Endothelial cell of umbilical vein (primary cell): ENCODE measurements around the gene SDF2. TPM values are rescaled to one million over a fixed set of nuclear protein-coding genes. Genes with fewer than 3 reads are reported as not detected.

Source experiments
- BruUV-seq: library from RNA; stranded (reverse); fragments of 400-500 nt; replicated peaks from 2 replicates; lab custom pipeline; 2021; lab: Mats Ljungman, UMichigan
- CTCF ChIA-PET: fragments of 300-600, 350-600 bp; sonication (Branson Sonifier 250); formaldehyde crosslinking; loops from one replicate; lab custom pipeline; 2021; ENCODE audit warnings: antibody characterized with exemption, inconsistent platforms; lab: Charles Lee
- POLR2A ChIA-PET: fragments of 300-600, 350-600 bp; sonication (Branson Sonifier 250); formaldehyde crosslinking; loops from one replicate; lab custom pipeline; 2021; ENCODE audit warnings: antibody characterized with exemption, inconsistent platforms; lab: Charles Lee
- DNase-seq: peaks from one replicate; pipeline ENCODE4 v3.0.0-alpha.2; 2011; ENCODE audit warnings: low read depth, low spot score
- FAIRE-seq: peaks from 2 replicates; lab custom pipeline; 2011; peaks lifted over from hg19 to GRCh38; lab: Jason Lieb, UNC
- H2AFZ ChIP-seq: 2 replicates; pipeline ENCODE4 v1.6.0; 2012; ENCODE audit warnings: low read depth, low read length, control low read depth, inconsistent platforms
- H3K27ac ChIP-seq: 2 replicates; pipeline ENCODE4 v1.5.1; 2011; ENCODE audit warnings: low read depth, mild to moderate bottlenecking, control low read depth, low read length, moderate library complexity; ENCODE audit not compliant: insufficient read depth
- H3K27me3 ChIP-seq, 2 experiments: 2 replicates each; pipeline versions ENCODE4 v1.6.0 to v1.6.1; 2011; ENCODE audit warnings: low read length in 2 of 2, mixed read lengths in 1 of 2; ENCODE audit not compliant: control insufficient read depth in 2 of 2, insufficient read depth in 2 of 2
- H3K36me3 ChIP-seq, 2 experiments: 2 replicates in 1 of 2; 3 replicates in 1 of 2; pipeline ENCODE4 v1.5.1; 2011; ENCODE audit warnings: low read length in 2 of 2, mild to moderate bottlenecking in 1 of 2, moderate library complexity in 1 of 2; ENCODE audit not compliant: control insufficient read depth in 2 of 2, insufficient read depth in 2 of 2; ENCODE audit errors: extremely low read depth in 1 of 2
- H3K4me1 ChIP-seq: 3 replicates; pipeline ENCODE4 v1.5.1; 2011; ENCODE audit warnings: mild to moderate bottlenecking, low read length; ENCODE audit not compliant: control insufficient read depth, insufficient read depth; ENCODE audit errors: extremely low read depth
- H3K4me2 ChIP-seq: 2 replicates; pipeline ENCODE4 v1.6.1; 2011; ENCODE audit warnings: low read length, control low read depth, mixed read lengths; ENCODE audit not compliant: insufficient read depth
- H3K4me3 ChIP-seq, 3 experiments: fragments of 200-600 bp in 1 of 3; sonication (generic), shearing (Covaris generic) in 1 of 3; replicated peaks in 1 of 3; 2 replicates each; pipeline ENCODE4 v1.5.1; 2011 to 2016; ENCODE audit warnings: control low read depth in 3 of 3, low read length in 3 of 3, mild to moderate bottlenecking in 2 of 3, inconsistent platforms in 1 of 3, low read depth in 1 of 3, moderate library complexity in 1 of 3; ENCODE audit not compliant: insufficient read depth in 1 of 3
- H3K79me2 ChIP-seq: 2 replicates; pipeline ENCODE4 v1.6.0; 2012; ENCODE audit warnings: low read length, inconsistent platforms; ENCODE audit not compliant: control insufficient read depth, insufficient read depth
- H3K9ac ChIP-seq: replicated peaks from 2 replicates; pipeline ENCODE3; 2011; ENCODE audit warnings: low read length, control low read depth; ENCODE audit not compliant: insufficient read depth; ENCODE audit errors: extremely low read depth
- H3K9me1 ChIP-seq: replicated peaks from 3 replicates; pipeline ENCODE4 v1.6.0; 2011; ENCODE audit warnings: mild to moderate bottlenecking, low read length; ENCODE audit not compliant: control insufficient read depth, insufficient read depth; ENCODE audit errors: extremely low read depth
- H3K9me3 ChIP-seq: replicated peaks from 2 replicates; pipeline ENCODE4 v1.5.1; 2012; ENCODE audit warnings: low read length, inconsistent platforms; ENCODE audit not compliant: control insufficient read depth, insufficient read depth
- H4K20me1 ChIP-seq: replicated peaks from 2 replicates; pipeline ENCODE3; 2011; ENCODE audit warnings: mild to moderate bottlenecking, low read length; ENCODE audit not compliant: control insufficient read depth, insufficient read depth; ENCODE audit errors: extremely low read depth
- CTCF ChIP-seq, 2 donors: IDR thresholded peaks; 1 replicate in 1 of 2; 2 replicates in 1 of 2; pipeline ENCODE4 v1.5.1; 2011; ENCODE audit warnings: low read length in 2 of 2, mild to moderate bottlenecking in 2 of 2, moderate library complexity in 2 of 2, control low read depth in 1 of 2, inconsistent platforms in 1 of 2, low read depth in 1 of 2; ENCODE audit not compliant: insufficient read depth in 1 of 2; ENCODE audit errors: extremely low read depth in 1 of 2
- EZH2 ChIP-seq: IDR thresholded peaks from 2 replicates; pipeline ENCODE4 v1.6.1; 2012; ENCODE audit warnings: borderline replicate concordance, low read depth, mild to moderate bottlenecking, moderate library complexity, low read length, inconsistent platforms; ENCODE audit not compliant: severe bottlenecking
- FOS ChIP-seq: IDR thresholded peaks from 2 replicates; pipeline ENCODE4 v1.6.1; 2011; ENCODE audit warnings: mild to moderate bottlenecking, low read length, moderate library complexity, borderline replicate concordance; ENCODE audit not compliant: insufficient read depth
- GATA2 ChIP-seq: IDR thresholded peaks from 2 replicates; pipeline ENCODE4 v1.7.0; 2011; ENCODE audit warnings: low read depth, mild to moderate bottlenecking, moderate library complexity, mixed read lengths, low read length; ENCODE audit not compliant: insufficient read length, insufficient read depth
- JUN ChIP-seq: IDR thresholded peaks from 2 replicates; pipeline ENCODE4 v1.6.1; 2011; ENCODE audit warnings: borderline replicate concordance, low read depth; ENCODE audit not compliant: insufficient read length, insufficient read depth
- MYC ChIP-seq: IDR thresholded peaks from one replicate; pipeline ENCODE4 v1.6.1; 2011; ENCODE audit warnings: mild to moderate bottlenecking, low read depth, low read length
- POLR2A ChIP-seq: IDR thresholded peaks from 2 replicates; pipeline ENCODE4 v1.6.1; 2012; ENCODE audit warnings: low read depth, mild to moderate bottlenecking, control low read depth, low read length
- POLR2AphosphoS5 ChIP-seq: IDR thresholded peaks from 2 replicates; pipeline ENCODE4 v1.6.1; 2012; ENCODE audit warnings: low read depth, mild to moderate bottlenecking, control low read depth, low read length, moderate library complexity; ENCODE audit not compliant: insufficient read depth
- dilution Hi-C: fragments of 300-500 bp; cut with MboI; formaldehyde crosslinking; loops from one replicate; pipeline ENCODE4 v1.15.0; 2019; ENCODE audit warnings: low sequenced_read_pairs; ENCODE audit not compliant: extremely low pct_ligation_motif_present
- intact Hi-C: fragments of 100-400 bp; cut with micrococcal nuclease; formaldehyde crosslinking; loops from one replicate; pipeline ENCODE4 v1.10.0; 2022
- polyA plus RNA-seq, 4 experiments: library from polyadenylated mRNA; depleted of rRNA in 3 of 4; stranded (reverse) in 3 of 4; unstranded in 1 of 4; fragments of >200 nt; gene quantifications; 2 replicates each; pipeline versions ENCODE4 v1.2.1 to v1.2.3, GENCODE V29; 2011 to 2012; ENCODE audit warnings: missing spikeins in 1 of 4
- total RNA-seq: library from RNA; stranded (reverse); gene quantifications from 2 replicates; pipeline ENCODE4 v1.2.3, GENCODE V29; 2021
- TF ChIP-seq, protein P1 (sequence below): IDR thresholded peaks from 2 replicates; pipeline ENCODE4 v1.6.1; 2011; ENCODE audit not compliant: insufficient read depth, insufficient read length

The SDF2 gene
- total and polyA plus RNA-seq, 2 donors (not counting 3 experiments of a cell fraction or from before 2014, with no cell fraction given), result 52.6 to 77.9 TPM

DNA sequence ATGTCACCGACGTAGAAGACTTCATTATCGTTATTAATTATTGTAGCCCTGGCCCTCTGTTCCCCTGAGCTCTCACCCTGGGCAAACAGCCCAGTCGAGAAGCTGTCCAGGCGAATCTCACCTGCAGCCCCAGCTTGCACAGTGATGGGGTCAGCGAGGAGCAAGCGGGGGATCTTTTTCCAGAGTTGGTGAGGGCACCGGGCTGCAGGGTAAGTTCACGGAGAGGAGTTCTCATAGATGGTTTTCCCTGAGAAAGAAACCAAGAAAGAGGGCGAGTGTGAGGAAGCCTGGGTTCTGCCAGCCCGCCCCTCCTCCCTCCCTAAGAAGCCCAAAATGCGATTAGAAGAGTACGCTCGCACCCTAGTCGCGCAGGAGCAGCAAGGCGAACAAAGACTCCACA lies 63.3 kb downstream of the SDF2 start:
- intact Hi-C loops (loop anchor here (2.0 kb wide), 1 partner anchor 22 kb away; the partner anchor contains the start of gene ALDOC), dilution Hi-C loops (no loop called here)
- TSS peak; percentile 41 for BruUV-seq
- H3K27ac ChIP-seq, result peak overlapping the region; percentile 95
- no peaks in the 10 kb centered on the region for H3K9me3 ChIP-seq
- DNase-seq (no peak), FAIRE-seq (no peak)
- peak overlapping the region; percentile 78 for H3K4me2 ChIP-seq
- no peaks in the 10 kb centered on the region for H4K20me1 ChIP-seq
- TF ChIP-seq GATA2, result no peak
- no peak for TF ChIP-seq MYC
- TF ChIP-seq POLR2A, result no peak
- no peak for TF ChIP-seq EZH2
- TF ChIP-seq POLR2AphosphoS5, result no peak
- TF ChIP-seq, protein P1, sequence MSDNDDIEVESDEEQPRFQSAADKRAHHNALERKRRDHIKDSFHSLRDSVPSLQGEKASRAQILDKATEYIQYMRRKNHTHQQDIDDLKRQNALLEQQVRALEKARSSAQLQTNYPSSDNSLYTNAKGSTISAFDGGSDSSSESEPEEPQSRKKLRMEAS, result no peak
- TF ChIP-seq FOS, result no peak
- TF ChIP-seq CTCF (IDR thresholded peaks at IDR 0.05; ENCODE audit: extremely low read depth in 1 of 2, insufficient read depth in 1 of 2, low read depth in 1 of 2, low read length in 2 of 2), result no peak
- TF ChIP-seq JUN, result no peak
- POLR2A ChIA-PET, result no interaction called here
- CTCF ChIA-PET, result interaction anchor here (1.9 kb wide), 1 partner anchor 49 kb away, joined by 6 read pairs; no protein-coding TSS in a partner anchor
- H2AFZ ChIP-seq, result peak overlapping the region; percentile 92
- peak overlapping the region; percentile 94 for H3K9ac ChIP-seq
- H3K4me3 ChIP-seq, result peak overlapping the region; percentile 61 to 90 (median 68)
- peaks cover 14% of the 10 kb centered on the region for H3K79me2 ChIP-seq
- peaks cover 18% of the 10 kb centered on the region for H3K4me1 ChIP-seq
- H3K9me1 ChIP-seq, result no peaks in the 10 kb centered on the region
- no peaks in the 10 kb centered on the region for H3K27me3 ChIP-seq
- no peaks in the 10 kb centered on the region for H3K36me3 ChIP-seq

Other genes starting within 250 kb of the SDF2 start
- gene SLC13A2, start 188.3 kb downstream of the SDF2 start, total RNA-seq, result not detected in 2 replicates
- not detected in 2 replicates for gene SLC13A2, start 188.3 kb downstream of the SDF2 start, polyA plus RNA-seq
- not detected in 2 replicates for gene FOXN1, start 155.6 kb downstream of the SDF2 start, total RNA-seq
- gene FOXN1, start 155.6 kb downstream of the SDF2 start, polyA plus RNA-seq, result not detected in 2 replicates
- 26.3 and 28.1 TPM in 2 replicates for gene UNC119, start 109.3 kb downstream of the SDF2 start, total RNA-seq
- gene UNC119, start 109.3 kb downstream of the SDF2 start, polyA plus RNA-seq, result 67.8 and 76.9 TPM in 2 replicates
- 68.6 and 71.3 TPM in 2 replicates for gene PIGS, start 90.4 kb downstream of the SDF2 start, total RNA-seq
- gene PIGS, start 90.4 kb downstream of the SDF2 start, polyA plus RNA-seq, result 110 and 111 TPM in 2 replicates
- gene ALDOC, start 85.0 kb downstream of the SDF2 start, total RNA-seq, result 7.2 and 9.0 TPM in 2 replicates
- gene ALDOC, start 85.0 kb downstream of the SDF2 start, polyA plus RNA-seq, result 18.9 and 20.3 TPM in 2 replicates
- 85.4 and 90.6 TPM in 2 replicates for gene SPAG5, start 62.9 kb downstream of the SDF2 start, total RNA-seq
- 25.9 and 31.7 TPM in 2 replicates for gene SPAG5, start 62.9 kb downstream of the SDF2 start, polyA plus RNA-seq
- gene RSKR, start 47.7 kb downstream of the SDF2 start, total RNA-seq, result 19.9 and 20.1 TPM in 2 replicates
- 10.0 and 10.5 TPM in 2 replicates for gene RSKR, start 47.7 kb downstream of the SDF2 start, polyA plus RNA-seq
- 164 and 165 TPM in 2 replicates for gene BLTP2, start 16.7 kb downstream of the SDF2 start, total RNA-seq
- gene BLTP2, start 16.7 kb downstream of the SDF2 start, polyA plus RNA-seq, result 91.4 and 119 TPM in 2 replicates
- gene SUPT6H, start 299 bp upstream of the SDF2 start, total RNA-seq, result 70.4 and 79.2 TPM in 2 replicates
- gene SUPT6H, start 299 bp upstream of the SDF2 start, polyA plus RNA-seq, result 33.9 and 34.9 TPM in 2 replicates
- gene PROCA1, start 50.0 kb upstream of the SDF2 start, total RNA-seq, result 2.1 and 2.6 TPM in 2 replicates
- gene PROCA1, start 50.0 kb upstream of the SDF2 start, polyA plus RNA-seq, result 2.0 and 2.1 TPM in 2 replicates
- gene RAB34, start 56.0 kb upstream of the SDF2 start, total RNA-seq, result 62.3 and 87.1 TPM in 2 replicates
- 113 and 116 TPM in 2 replicates for gene RAB34, start 56.0 kb upstream of the SDF2 start, polyA plus RNA-seq
- 1,554 and 1,573 TPM in 2 replicates for gene RPL23A, start 58.1 kb upstream of the SDF2 start, total RNA-seq
- 717 and 827 TPM in 2 replicates for gene RPL23A, start 58.1 kb upstream of the SDF2 start, polyA plus RNA-seq
- 1.8 and 2.6 TPM in 2 replicates for gene TLCD1, start 64.3 kb upstream of the SDF2 start, total RNA-seq
- gene TLCD1, start 64.3 kb upstream of the SDF2 start, polyA plus RNA-seq, result 6.8 and 8.1 TPM in 2 replicates
- gene NEK8, start 66.9 kb upstream of the SDF2 start, total RNA-seq, result 3.0 and 3.1 TPM in 2 replicates
- gene NEK8, start 66.9 kb upstream of the SDF2 start, polyA plus RNA-seq, result 3.2 and 3.6 TPM in 2 replicates
- 81.9 and 83.9 TPM in 2 replicates for gene TRAF4, start 82.1 kb upstream of the SDF2 start, total RNA-seq
- gene TRAF4, start 82.1 kb upstream of the SDF2 start, polyA plus RNA-seq, result 79.5 and 97.3 TPM in 2 replicates
- gene FAM222B, start 180.9 kb upstream of the SDF2 start, total RNA-seq, result 30.6 and 33.7 TPM in 2 replicates
- 20.6 and 21.1 TPM in 2 replicates for gene FAM222B, start 180.9 kb upstream of the SDF2 start, polyA plus RNA-seq
- gene ERAL1, start 193.1 kb upstream of the SDF2 start, total RNA-seq, result 50.3 and 58.0 TPM in 2 replicates
- gene ERAL1, start 193.1 kb upstream of the SDF2 start, polyA plus RNA-seq, result 86.6 and 102 TPM in 2 replicates
- gene FLOT2, start 235.8 kb upstream of the SDF2 start, total RNA-seq, result 131 and 169 TPM in 2 replicates
- 180 and 184 TPM in 2 replicates for gene FLOT2, start 235.8 kb upstream of the SDF2 start, polyA plus RNA-seq
- gene DHRS13, start 241.2 kb upstream of the SDF2 start, total RNA-seq, result 5.6 and 7.2 TPM in 2 replicates
- 8.2 and 9.3 TPM in 2 replicates for gene DHRS13, start 241.2 kb upstream of the SDF2 start, polyA plus RNA-seq